Activated T-helper 2 cell treated with anti-CD3 and anti-CD28 coated beads, Interferon-gamma antibody, Interleukin-2, Interleukin-4, amounts not matched to agents 10 μg/mL and 5 μg/mL and 100 μg/mL, durations not matched to agents 14 hours and 24 hours and 36 hours (primary cell): ENCODE measurements around the gene JMJD8. TPM values are rescaled to one million over a fixed set of nuclear protein-coding genes. Genes with fewer than 3 reads are reported as not detected.
A peak's percentile ranks its signal among the peaks of the same experiment; 100 is the strongest.

Source experiments
- DNase-seq: peaks from one replicate; pipeline ENCODE4 v3.0.0; 2021; ENCODE audit warnings: low spot score
- H3K27ac Mint-ChIP-seq: one replicate; pipeline ENCODE4 v1.8.0; 2021; ENCODE audit warnings: mixed read lengths
- H3K27me3 Mint-ChIP-seq: one replicate; pipeline ENCODE4 v1.8.0; 2021; ENCODE audit warnings: low read depth, mixed read lengths
- H3K36me3 Mint-ChIP-seq: one replicate; pipeline ENCODE4 v1.8.0; 2021; ENCODE audit warnings: low read depth, mixed read lengths
- H3K4me1 Mint-ChIP-seq: one replicate; pipeline ENCODE4 v1.8.0; 2021; ENCODE audit warnings: low read depth, mixed read lengths
- H3K4me3 Mint-ChIP-seq: one replicate; pipeline ENCODE4 v1.8.0; 2021; ENCODE audit warnings: low read depth, mild to moderate bottlenecking, moderate library complexity, mixed read lengths
- H3K9me3 Mint-ChIP-seq: one replicate; pipeline ENCODE4 v1.8.0; 2021; ENCODE audit warnings: mixed read lengths
- intact Hi-C: fragments of 100-400 bp; cut with micrococcal nuclease; formaldehyde crosslinking; loops from one replicate; pipeline ENCODE4 v1.15.1; 2023
- total RNA-seq: library from RNA; stranded (reverse); gene quantifications from 2 replicates; pipeline ENCODE4 v1.2.3, GENCODE V29; 2022

JMJD8 gene
- total RNA-seq, 1 donor from 2014 or later: 48.8 TPM

GRCh38 chr16:634051-634670, 50.0 kb downstream of the JMJD8 start:
- Mint-ChIP-seq H3K27me3 (no peaks in the 10 kb centered on the region), H3K9me3 (no peaks in the 10 kb centered on the region), H3K27ac (no peak overlapping the region), H3K4me3 (peak overlapping the region; percentile 74), H3K4me1 (peaks cover 5% of the 10 kb centered on the region), H3K36me3 (peaks cover 8% of the 10 kb centered on the region)
- DNase-seq: no peak
- intact Hi-C loops: no loop called here

- Mint-ChIP-seq H3K27me3 (no peaks in the 10 kb centered on the region), H3K4me3 (peak overlapping the region; percentile 74), H3K27ac (no peak overlapping the region)
These were observed 50.6 kb downstream of the JMJD8 start for GRCh38 chr16:633336-634050.

GRCh38 chr16:632486-633335, 51.4 kb downstream of the JMJD8 start:
- Mint-ChIP-seq H3K4me3 (no peak overlapping the region), H3K4me1 (peaks cover 5% of the 10 kb centered on the region), H3K27me3 (no peaks in the 10 kb centered on the region), H3K9me3 (no peaks in the 10 kb centered on the region), H3K27ac (no peak overlapping the region), H3K36me3 (peaks cover 8% of the 10 kb centered on the region)
- DNase-seq: no peak
- intact Hi-C loops: no loop called here

More at GRCh38 chr16:633336-634050, 50.6 kb downstream of the JMJD8 start:
- no peak for DNase-seq
- Mint-ChIP-seq H3K36me3 (peaks cover 8% of the 10 kb centered on the region), H3K4me1 (peaks cover 5% of the 10 kb centered on the region), H3K9me3 (no peaks in the 10 kb centered on the region)
- intact Hi-C loops: no loop called here

DNA sequence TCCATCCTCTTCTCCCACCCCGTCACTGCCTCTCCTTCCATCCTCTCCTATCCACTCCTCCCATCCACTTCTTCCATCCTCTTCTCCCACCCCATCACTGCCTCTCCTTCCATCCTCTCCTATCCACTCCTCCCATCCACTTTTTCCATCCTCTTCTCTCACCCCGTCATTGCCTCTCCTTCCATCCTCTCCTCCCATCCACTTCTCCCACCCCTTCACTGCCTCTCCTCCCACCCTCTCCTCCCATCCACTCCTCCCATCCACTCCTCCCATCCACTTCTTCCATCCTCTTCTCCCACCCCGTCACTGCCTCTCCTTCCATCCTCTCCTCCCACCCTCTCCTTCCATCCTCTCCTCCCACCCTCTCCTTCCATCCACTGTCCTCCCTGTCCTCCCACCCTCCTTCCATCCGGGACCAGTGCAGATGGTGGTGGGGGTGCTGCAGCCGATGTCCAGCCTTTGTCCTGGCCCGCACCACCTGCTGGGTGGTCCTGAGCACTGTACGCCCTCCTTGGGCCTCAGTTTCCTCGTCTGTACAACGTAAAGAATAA, 52.3 kb downstream of the JMJD8 start:
- Mint-ChIP-seq H3K4me1 (peaks cover 4% of the 10 kb centered on the region), H3K27ac (no peak overlapping the region), H3K27me3 (no peaks in the 10 kb centered on the region), H3K9me3 (no peaks in the 10 kb centered on the region), H3K4me3 (no peak overlapping the region), H3K36me3 (peaks cover 8% of the 10 kb centered on the region)
- DNase-seq: no peak
- intact Hi-C loops: no loop called here

Other genes with a start within 250 kb of the JMJD8 start
- 101 and 103 TPM in 2 replicates for gene CAPN15, start 156.6 kb downstream of the JMJD8 start, total RNA-seq
- not detected in 2 replicates for gene PRR35, start 123.9 kb downstream of the JMJD8 start, total RNA-seq
- gene NHLRC4, start 117.3 kb downstream of the JMJD8 start, total RNA-seq: 1.1 and 1.3 TPM in 2 replicates
- gene PIGQ, start 114.4 kb downstream of the JMJD8 start, total RNA-seq: 43.4 and 44.9 TPM in 2 replicates
- 13.4 and 16.2 TPM in 2 replicates for gene RAB40C, start 94.3 kb downstream of the JMJD8 start, total RNA-seq
- gene WFIKKN1, start 53.3 kb downstream of the JMJD8 start, total RNA-seq: 0.32 and 0.57 TPM in 2 replicates
- 128 and 131 TPM in 2 replicates for gene METTL26, start 48.0 kb downstream of the JMJD8 start, total RNA-seq
- gene MCRIP2, start 42.5 kb downstream of the JMJD8 start, total RNA-seq: 62.6 and 63.1 TPM in 2 replicates
- gene WDR90, start 35.0 kb downstream of the JMJD8 start, total RNA-seq: 73.7 and 77.2 TPM in 2 replicates
- gene RHOT2, start 16.2 kb downstream of the JMJD8 start, total RNA-seq: 156 and 158 TPM in 2 replicates
- gene RHBDL1, start 8.7 kb downstream of the JMJD8 start, total RNA-seq: 1.3 and 1.4 TPM in 2 replicates
- 84.1 and 91.2 TPM in 2 replicates for gene STUB1, start 3.9 kb downstream of the JMJD8 start, total RNA-seq
- 19.0 and 20.9 TPM in 2 replicates for gene WDR24, start 6.1 kb upstream of the JMJD8 start, total RNA-seq
- gene FBXL16, start 21.5 kb upstream of the JMJD8 start, total RNA-seq: 5.8 and 6.4 TPM in 2 replicates
- 30.0 and 31.7 TPM in 2 replicates for gene METRN, start 30.8 kb upstream of the JMJD8 start, total RNA-seq
- gene ANTKMT, start 36.8 kb upstream of the JMJD8 start, total RNA-seq: 52.8 and 54.4 TPM in 2 replicates
- gene CCDC78, start 42.1 kb upstream of the JMJD8 start, total RNA-seq: 7.3 and 8.3 TPM in 2 replicates
- 18.5 and 21.4 TPM in 2 replicates for gene HAGHL, start 42.8 kb upstream of the JMJD8 start, total RNA-seq
- gene CIAO3, start 56.7 kb upstream of the JMJD8 start, total RNA-seq: 42.8 and 43.4 TPM in 2 replicates
- gene MSLN, start 76.4 kb upstream of the JMJD8 start, total RNA-seq: not detected in 2 replicates
- 35.1 and 35.3 TPM in 2 replicates for gene RPUSD1, start 104.0 kb upstream of the JMJD8 start, total RNA-seq
- gene CHTF18, start 104.3 kb upstream of the JMJD8 start, total RNA-seq: 108 and 119 TPM in 2 replicates
- not detected in 2 replicates for gene GNG13, start 116.4 kb upstream of the JMJD8 start, total RNA-seq